Frontal cortex (tissue), 4 donors: Measurements from ENCODE around the gene KTN1. TPM values are rescaled to one million over a fixed set of nuclear protein-coding genes. Genes with fewer than 3 reads are reported as not detected.

Experiments used
- DNase-seq, 2 donors: peaks; one replicate each; pipeline ENCODE4 v3.0.0; 2012; ENCODE audit warnings: low spot score in 2 of 2
- FAIRE-seq: peaks from 2 replicates; lab custom pipeline; 2012; peaks lifted over from hg19 to GRCh38; lab: Jason Lieb, UNC
- total RNA-seq: library from RNA; depleted of rRNA; stranded (reverse); fragments of >200 nt; gene quantifications from one replicate; pipeline ENCODE4 v1.2.3, GENCODE V29; 2014
- donor health status: control.
- donor health status: control.
- donor health status: control.

KTN1 gene
- total RNA-seq, 1 donor from 2014 or later = 76.2 TPM

DNA sequence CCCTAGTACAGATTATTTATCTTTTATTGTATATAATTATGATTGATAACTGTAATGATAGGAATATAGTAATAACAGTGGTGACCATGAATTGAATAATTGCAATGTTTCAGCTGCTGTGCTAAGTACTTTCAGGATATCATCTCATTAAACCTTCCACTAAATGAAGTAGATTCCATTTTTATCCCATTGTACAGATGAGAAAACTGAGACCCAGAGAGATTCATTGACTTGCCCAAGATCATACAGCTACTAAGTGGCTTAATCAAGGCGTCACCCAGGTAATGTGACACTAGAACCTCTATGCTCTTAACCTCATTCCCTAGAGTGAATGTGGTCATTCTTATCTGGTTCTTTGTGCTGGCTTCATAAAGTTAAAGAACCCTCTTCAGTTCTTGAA is 124.6 kb downstream of the KTN1 start:
- FAIRE-seq (no peak), DNase-seq (no peak)

DNA sequence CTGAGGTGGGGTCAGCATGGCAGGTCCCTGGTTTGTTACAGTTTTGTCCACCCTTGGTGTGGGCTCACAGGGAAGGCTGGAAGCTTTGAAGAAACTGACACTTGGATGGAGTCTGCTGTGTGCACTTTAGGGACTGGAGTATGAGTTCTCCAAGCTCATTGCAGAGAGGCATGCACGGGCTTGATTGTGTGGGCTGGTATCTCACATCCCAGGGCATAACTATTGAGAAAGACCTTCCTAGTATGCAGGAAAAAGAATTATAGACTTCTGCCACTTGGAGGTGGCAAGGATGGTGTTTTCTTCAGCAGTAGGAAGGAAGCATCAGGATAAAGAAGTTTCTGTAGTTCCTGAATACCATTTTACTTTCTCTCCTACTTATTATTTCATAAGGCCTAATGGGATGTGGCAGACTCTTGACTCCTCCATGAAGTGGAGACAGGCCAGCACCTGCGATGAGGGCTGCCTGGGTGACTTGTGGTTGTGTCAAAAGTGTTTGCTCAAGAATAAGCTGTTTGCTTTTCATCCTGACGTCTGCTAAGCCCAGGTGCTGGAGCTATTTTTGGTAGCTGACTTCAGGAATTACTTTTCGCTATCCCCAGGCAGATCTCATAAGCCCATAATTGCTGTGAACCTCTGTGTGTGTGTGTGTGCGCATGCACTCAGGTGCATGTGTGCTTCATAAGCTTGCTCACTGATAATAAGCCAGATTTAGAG is 125.8 kb downstream of the KTN1 start:
- no peak for DNase-seq
- FAIRE-seq = no peak

DNA sequence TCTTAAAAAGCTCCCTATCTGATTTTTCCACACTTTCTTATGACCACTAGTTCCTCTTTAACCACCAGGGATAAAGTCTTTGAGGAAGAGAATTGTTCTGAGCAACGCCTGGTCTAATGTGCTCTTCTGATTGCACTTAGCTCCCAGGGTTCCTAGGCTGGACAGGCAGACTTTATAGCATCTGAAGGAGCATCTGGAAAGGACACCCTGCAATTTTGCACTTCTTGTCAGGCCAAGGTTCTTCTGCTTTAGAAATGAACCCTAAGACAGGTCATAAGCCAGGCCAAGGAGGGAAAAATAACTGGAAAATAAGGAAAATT is 126.3 kb downstream of the KTN1 start:
- DNase-seq = no peak
- no peak for FAIRE-seq

DNA sequence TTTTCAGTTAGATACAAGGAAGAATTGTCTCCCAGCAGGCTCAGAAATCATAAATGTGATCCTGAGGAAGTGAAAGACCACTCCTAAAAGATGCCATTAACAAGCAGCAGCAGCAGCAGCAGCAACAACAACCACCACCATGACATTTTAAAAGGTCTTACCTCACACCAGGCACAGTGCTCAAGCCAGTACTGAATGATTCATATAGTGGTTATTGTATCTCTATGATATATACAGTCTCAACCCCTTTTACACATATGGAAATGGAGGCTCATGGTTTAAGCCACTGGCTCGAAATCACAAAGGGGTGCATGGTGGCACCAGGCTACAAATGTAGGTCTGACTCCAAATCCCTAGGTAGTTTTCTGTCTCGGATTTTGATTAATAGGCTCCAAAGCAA is 126.9 kb downstream of the KTN1 start:
- no peak for FAIRE-seq

DNA sequence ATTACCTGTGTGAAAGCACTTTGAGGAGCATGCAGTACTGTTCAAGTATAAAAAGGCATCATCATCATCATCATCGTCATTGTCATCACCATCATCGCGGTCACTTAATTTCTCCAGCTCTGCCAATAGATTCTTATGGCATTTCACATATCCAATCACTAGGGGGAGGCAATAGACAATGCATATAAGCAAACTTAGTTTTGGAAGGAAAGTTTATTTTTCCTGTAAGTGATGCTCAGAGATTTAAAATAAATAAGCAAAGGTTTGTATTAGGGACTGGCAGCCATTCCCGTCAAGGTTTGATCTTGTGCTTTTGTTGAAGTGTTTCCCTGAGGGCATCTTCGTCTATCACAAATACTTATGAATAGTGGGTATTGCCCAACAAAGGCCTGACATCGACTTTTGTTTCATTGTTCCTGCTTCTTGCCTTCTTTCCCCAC is 127.4 kb downstream of the KTN1 start:
- FAIRE-seq (peak; percentile 64), DNase-seq (peak in 1 of 2 donors; percentile 28)

More for the DNA sequence above, 126.9 kb downstream of the KTN1 start:
- no peak for DNase-seq

DNA sequence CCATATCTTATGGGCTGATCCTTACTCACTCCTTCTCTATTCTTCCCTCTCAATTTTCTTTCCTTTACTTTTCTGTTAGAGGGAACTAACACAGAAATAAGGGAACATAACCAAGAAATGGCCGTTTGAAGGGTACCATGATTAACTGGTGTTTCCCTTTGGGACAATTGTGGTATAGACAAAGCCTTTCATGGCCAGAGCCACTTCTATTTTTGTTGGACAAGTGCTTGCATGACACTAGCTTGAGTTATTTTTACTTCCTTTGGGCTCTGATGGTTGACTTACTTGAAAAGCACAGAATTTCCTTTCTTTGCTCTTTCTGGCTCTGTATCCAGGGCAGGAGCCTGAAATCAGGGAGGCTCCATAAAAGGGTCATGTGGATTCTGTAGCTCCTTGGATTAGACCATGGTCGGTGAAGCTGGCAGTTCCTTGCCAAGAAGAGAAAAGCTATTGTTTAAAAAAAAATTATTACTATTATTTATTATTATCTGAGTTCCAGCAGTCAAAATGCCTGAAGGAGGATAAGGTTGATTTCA is 130.6 kb downstream of the KTN1 start:
- DNase-seq (no peak), FAIRE-seq (no peak)

DNA sequence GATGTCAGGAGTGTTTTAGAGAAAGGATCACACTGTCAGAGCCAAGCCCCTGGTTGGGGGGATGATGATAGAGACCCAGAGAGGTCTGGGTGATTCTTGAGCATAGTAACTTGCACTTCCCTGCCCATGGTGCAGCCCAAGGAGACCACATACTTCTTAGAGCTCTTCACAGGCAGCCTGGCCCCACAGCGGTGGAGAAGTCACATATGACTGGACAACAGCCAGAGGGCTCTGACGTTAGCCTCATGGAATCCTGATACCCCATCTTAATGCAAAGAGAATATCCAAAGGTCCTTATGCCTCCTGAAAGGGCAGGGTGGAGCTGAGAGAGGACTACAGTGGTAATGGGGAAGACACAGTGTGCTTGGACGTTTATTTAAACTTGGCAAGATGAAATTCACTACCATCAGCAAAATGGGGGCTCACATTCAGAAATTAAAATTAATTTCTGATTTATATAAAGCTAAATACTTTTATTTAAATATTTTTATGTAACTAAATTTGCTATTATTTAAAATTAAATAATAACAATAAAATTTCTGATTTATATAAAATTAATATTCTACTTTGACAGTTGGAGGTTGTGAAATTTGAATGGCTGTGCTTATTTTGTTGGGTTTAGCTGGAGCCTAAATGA is 131.3 kb downstream of the KTN1 start:
- FAIRE-seq (peak; percentile 34), DNase-seq (no peak)

DNA sequence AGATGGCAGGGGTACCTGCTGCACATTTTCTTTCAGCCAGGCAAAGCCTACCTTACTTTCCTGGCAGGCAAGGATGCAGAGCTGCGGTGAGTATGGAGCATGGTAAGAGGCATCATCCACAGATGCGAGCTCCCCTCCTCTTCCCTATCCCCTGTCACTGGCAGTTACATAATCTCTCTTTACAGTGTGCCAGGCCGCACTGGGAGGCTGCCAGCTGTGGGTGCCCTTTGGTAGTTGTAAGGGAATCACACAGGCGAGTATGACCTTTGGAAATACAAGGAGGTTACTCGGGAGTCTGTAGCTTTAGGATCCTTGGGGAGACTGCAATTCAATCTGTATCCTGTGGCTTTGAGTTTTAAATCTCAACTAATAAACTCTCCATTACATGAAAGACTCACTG is 132.5 kb downstream of the KTN1 start:
- DNase-seq = no peak
- no peak for FAIRE-seq

DNA sequence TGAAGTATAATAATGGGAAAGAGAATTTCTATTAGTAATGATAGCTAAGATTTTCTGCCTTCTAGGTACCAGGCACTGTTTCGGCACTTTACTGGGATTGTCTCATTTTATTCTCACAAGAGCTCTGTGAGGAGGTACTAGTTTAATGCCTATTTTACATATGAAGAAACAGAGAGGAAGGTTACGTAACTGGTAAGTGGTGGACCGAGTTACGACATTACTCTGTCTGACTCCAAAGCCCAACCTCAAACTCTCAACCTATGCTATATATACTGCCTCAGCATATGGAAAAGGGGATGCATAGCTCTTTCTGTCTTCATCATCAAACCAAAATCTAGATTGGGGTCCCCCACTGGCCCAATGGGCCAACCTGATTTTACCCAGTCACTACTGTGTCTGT is 133.5 kb downstream of the KTN1 start:
- FAIRE-seq = no peak

DNA sequence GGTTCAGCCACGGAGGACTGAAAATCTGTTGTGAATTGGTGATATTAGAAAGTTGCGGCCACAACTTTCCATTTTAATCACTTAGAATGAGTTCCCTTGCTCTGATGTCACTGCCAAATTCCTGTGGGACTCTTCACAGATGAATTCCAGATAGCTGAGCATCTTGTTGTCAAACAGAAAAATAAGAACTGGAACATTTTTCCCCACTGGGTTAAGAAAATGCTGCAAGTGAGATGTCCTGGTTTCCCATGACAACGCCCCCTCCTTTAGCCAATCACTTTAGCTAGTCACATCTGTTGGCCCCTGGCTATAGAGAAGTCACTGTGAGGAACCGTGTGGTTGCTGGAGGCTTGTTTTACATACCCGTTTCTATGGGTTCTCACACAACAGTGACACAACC is 135.9 kb downstream of the KTN1 start:
- FAIRE-seq (no peak), DNase-seq (no peak)

More for the DNA sequence above, 133.5 kb downstream of the KTN1 start:
- DNase-seq = no peak

DNA sequence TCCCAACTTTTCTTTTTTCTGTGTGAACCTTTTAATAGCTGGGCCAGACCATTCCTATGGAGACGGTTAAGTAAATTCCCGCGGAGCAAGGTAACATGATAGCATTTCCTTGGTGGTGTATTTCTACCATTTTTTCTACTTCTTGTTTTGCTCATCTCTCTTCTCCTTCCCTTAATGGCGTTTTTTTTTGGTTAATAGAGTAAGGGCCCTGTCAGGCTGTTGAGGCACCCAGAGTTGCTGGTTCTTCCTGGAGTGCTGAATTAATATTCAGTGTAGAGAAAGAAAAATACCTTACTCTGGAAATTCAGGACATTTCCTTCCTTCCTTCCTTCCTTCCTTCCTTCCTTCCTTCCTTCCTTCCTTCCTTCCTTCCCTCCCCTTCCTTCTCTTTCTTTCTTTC is 137.6 kb downstream of the KTN1 start:
- FAIRE-seq (no peak), DNase-seq (no peak)

DNA sequence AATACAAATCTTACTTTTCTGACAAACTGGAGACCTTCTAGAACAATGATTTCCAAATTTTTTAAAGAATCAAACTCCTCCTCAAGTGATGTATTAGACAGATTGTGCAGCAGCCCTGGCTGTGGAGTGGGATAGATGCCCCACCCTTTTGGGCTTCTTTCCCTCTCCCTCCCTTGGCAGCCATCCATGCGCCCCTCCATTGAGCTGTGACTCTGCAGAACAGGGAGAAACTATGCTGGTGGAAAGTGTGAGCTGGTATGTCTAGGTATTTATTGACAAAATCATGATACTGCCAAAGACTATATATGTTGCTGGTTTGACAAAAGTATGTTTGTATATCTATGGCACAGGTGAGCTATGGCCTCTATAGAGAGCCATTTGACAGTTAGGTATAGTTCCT is 138.5 kb downstream of the KTN1 start:
- no peak for FAIRE-seq
- DNase-seq = no peak

DNA sequence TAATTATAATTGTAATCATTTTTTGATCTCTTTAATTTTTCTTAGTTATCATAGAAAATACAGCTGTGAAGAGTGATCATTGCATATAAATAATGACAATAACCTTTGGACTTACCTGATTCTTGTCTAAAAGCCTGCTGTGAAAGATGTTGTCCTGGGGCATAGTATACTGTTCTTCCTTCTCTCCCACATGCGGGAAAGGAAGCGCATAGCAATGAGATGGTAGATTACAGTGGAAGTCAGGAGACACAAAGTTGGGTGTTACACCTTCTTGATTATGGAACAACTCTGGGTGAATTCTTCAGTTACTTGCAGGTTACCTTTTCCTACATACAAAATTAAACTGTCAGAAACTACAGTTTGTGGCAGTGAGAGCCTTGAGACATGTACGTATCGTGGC is 140.8 kb downstream of the KTN1 start:
- FAIRE-seq = no peak
- no peak for DNase-seq

DNA sequence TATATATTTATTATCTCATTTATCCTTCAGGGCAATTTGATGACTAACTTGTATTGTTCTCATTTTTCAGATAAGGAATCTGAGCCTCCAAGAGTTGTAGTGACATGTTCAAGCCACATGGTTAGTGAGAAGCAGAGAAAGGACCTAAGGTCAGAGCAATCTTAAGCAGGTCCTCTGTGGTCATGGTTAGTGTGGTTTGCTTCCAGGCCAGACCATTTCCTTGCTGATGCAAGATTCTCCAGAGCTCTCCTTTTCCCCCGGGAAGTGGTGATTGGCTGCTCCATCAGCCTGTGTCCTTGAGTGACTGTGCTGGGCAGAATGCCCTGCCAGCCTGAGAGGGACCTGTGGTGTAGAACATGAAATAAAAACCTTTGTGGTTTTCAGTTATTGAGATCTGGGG is 141.3 kb downstream of the KTN1 start:
- FAIRE-seq (no peak), DNase-seq (no peak)

DNA sequence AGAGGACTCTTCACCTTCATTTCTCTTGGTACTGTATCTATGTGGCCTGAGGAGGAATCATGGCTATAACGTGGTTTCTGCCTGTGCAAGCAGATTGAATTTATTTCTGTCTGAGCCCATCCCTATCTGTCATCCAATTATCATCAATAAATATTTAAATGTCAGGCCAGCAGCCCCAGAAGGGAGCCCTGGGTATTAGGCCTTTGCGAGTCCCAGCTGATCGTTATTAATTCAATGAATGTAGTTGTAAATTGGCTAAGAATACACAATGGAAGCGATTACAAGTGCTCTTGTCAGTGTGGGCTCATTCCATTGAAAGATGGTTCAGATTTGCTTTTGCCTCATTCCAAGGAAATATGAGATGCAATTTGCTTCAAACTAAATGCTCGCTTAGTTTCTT is 142.0 kb downstream of the KTN1 start:
- no peak for FAIRE-seq
- DNase-seq = no peak

DNA sequence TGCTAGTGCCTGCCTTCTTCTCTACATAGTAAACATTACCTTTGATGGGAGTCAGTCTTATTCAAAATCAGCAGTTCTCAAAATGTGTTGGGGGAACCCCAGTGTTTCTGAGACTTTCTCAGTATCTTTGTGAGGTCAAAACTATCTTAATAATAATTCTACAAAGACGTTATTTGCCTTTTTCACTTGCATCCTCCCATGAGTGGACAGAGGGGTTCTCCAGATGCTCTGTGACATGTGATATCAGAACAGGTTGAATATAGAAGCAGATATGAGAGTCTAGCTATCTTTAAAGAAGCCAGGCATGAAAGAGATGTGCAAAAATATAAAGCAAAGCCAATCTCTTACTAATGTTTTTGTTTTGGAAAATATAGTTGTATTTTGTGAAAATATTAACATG is 144.7 kb downstream of the KTN1 start:
- FAIRE-seq (no peak), DNase-seq (no peak)

DNA sequence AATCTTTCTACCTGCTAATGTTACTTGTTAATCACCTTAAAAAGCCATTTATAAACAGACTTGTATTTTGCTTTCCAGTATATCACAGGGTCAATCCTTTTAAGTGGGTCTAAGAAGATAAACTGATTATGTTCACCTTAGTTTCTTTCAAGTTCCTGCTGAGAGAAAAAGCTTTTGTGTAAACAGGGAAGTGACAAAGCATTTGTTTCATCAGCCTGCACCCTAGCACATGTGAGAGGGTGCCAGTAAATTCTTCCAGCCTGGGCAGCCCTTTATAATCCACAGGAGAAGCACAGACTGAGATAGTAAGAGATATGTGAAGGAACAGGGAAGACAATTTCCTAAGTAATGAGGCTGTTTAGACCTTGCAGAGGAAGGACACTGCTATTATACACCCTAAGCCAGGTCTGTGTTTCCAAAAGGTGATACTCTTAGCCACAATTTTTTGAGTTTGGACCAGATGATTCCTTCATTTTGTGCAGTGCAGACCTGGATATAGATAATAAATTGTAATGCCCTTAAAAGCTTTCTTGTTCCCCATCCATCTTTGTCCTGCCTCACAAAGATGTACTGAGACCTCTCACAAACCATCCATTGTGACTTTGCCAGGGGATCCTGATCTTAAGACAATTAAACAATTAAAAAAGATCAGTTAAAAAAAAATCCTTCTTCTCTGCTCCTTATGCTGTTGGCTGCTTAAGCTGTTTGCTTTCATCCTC is 150.7 kb downstream of the KTN1 start:
- FAIRE-seq = no peak
- DNase-seq = no peak

DNA sequence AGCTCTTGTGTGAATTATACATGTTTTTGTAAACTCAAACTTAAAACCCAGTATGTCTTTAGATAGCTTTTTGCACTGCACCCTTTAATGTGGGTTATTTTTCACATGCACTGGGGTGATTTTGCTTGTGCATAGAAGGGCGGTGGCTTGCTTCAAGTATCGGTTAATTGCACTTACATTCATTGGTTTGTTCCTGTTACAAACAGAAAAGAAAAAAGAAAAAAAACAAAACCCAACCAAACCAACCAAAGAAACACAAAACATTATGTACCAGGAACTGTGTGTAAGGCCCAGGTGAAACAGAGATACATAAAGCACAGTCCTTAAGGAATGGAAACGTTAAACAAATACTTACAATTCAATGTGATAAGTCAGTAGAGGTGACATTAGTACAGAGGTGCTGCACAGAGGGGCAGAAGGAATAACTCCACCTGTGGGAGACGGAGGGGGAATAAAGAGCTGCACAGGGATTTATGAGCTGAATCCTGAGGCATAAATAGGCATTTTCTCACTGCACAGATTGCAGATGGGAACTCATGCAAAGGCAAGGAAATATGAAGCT is 151.4 kb downstream of the KTN1 start:
- FAIRE-seq (no peak), DNase-seq (no peak)

DNA sequence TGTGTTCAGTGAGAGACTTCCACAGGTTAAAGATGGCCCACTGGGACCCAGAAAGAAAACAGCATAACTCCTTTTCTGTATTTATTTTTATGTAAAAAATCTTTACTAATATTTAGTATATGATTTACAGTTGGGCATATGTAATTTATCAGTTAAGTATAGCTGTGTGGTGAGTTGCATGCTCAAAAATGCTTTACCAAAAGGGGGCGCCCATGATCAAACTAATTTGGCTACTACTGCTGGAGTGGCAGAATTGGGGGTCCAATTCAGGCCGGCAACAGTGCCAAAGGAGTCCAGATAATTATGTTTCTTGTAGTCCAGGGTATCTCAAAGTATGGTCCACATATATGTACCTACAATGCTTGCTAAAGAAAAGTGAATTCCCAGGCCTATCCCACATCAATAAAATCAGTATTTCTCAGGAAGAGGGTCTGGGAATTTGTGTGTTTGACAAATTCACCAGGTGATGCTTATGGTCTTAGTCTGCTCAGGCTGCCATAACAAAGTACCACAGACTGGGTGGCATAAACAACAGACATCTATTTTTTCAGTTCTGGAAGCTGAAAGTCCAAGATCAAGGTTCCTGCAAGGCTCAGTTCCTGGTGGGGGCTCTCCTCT is 152.0 kb downstream of the KTN1 start:
- FAIRE-seq (no peak), DNase-seq (no peak)

DNA sequence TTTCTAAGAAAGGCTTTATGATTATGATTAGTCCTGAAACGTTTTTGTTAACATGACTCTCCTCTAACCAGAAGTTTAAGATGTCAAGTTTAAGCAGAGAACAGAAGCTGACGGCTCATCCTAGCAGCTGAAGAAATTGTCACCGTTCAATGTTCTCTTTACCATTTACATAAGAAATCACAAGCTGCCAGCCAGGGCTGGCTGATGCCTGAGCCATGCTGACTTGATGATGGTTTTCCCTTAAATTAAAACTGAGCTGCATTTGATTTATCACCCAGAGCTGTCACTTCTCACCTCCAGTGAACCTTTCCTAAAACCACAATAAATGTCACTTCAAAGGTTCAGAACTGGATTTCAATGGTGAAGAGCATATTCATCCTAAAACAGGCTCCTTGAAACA is 153.6 kb downstream of the KTN1 start:
- no peak for DNase-seq
- FAIRE-seq = no peak
